HG03135 (cell line): ENCODE measurements around the gene ADAT2.
A peak's percentile ranks its signal among the peaks of the same experiment; 100 is the strongest.

Experiments
- ATAC-seq: cut with Tn5 transposase; IDR thresholded peaks from one replicate; pipeline ENCODE4 v1.9.1; 2021; ENCODE audit warnings: mild to moderate bottlenecking, moderate library complexity; ENCODE audit not compliant: unreplicated experiment

ADAT2 gene

GRCh38 chr6:143441680-143442545, 8.6 kb downstream of the ADAT2 start:
- ATAC-seq, result no peak

GRCh38 chr6:143441010-143441409, 9.5 kb downstream of the ADAT2 start:
- ATAC-seq, result no peak

- ATAC-seq, result no peak
These were observed 17.9 kb downstream of the ADAT2 start for GRCh38 chr6:143432588-143432987.

GRCh38 chr6:143431226-143431625, 19.3 kb downstream of the ADAT2 start:
- no peak for ATAC-seq

GRCh38 chr6:143429970-143430369, 20.5 kb downstream of the ADAT2 start:
- ATAC-seq, result no peak

GRCh38 chr6:143427109-143427817, 23.2 kb downstream of the ADAT2 start:
- ATAC-seq, result peak; percentile 100

GRCh38 chr6:143426026-143426425, 24.5 kb downstream of the ADAT2 start:
- ATAC-seq, result no peak

GRCh38 chr6:143419526-143419925, 31.0 kb downstream of the ADAT2 start:
- no peak for ATAC-seq

GRCh38 chr6:143414769-143415168, 35.7 kb downstream of the ADAT2 start:
- no peak for ATAC-seq

- ATAC-seq, result no peak
These were observed 39.6 kb downstream of the ADAT2 start for GRCh38 chr6:143410859-143411270.

- no peak for ATAC-seq
These were observed 41.7 kb downstream of the ADAT2 start for GRCh38 chr6:143408787-143409162.

GRCh38 chr6:143408151-143408786, 42.2 kb downstream of the ADAT2 start:
- no peak for ATAC-seq

- no peak for ATAC-seq
These were observed 43.8 kb downstream of the ADAT2 start for GRCh38 chr6:143406673-143407072.

GRCh38 chr6:143405373-143406154, 44.9 kb downstream of the ADAT2 start:
- ATAC-seq, result no peak

GRCh38 chr6:143402721-143403336, 47.7 kb downstream of the ADAT2 start:
- ATAC-seq, result no peak

- ATAC-seq, result no peak
These were observed 48.7 kb downstream of the ADAT2 start for GRCh38 chr6:143401636-143402370.

- no peak for ATAC-seq
These were observed 49.4 kb downstream of the ADAT2 start for GRCh38 chr6:143401068-143401446.

- no peak for ATAC-seq
These were observed 50.0 kb downstream of the ADAT2 start for GRCh38 chr6:143400258-143401067.

GRCh38 chr6:143399775-143400174, 50.7 kb downstream of the ADAT2 start:
- ATAC-seq, result no peak
